Prostate gland (tissue), 2 donors: ENCODE data around the gene CRIM1. TPM values are rescaled to one million over a fixed set of nuclear protein-coding genes. Genes with fewer than 3 reads are reported as not detected.

Source experiments
- DNase-seq: peaks from one replicate; pipeline ENCODE4 v3.0.0-alpha.2; 2019; ENCODE audit warnings: low spot score
- H3K27ac ChIP-seq, 2 donors: fragments of 200-600 bp; sonication (generic); 2 replicates each; pipeline ENCODE4 v1.5.1; 2017 to 2019
- H3K27me3 ChIP-seq: fragments of 200-600 bp; sonication (generic); replicated peaks from 2 replicates; pipeline ENCODE4 v1.5.1; 2019; ENCODE audit not compliant: insufficient read depth
- H3K36me3 ChIP-seq, 2 donors: fragments of 200-600 bp; sonication (generic); 1 replicate in 1 of 2; 2 replicates in 1 of 2; pipeline versions ENCODE4 v1.5.1 to v1.8.1; 2017 to 2019
- H3K4me1 ChIP-seq: fragments of 200-600 bp; sonication (generic); replicated peaks from 2 replicates; pipeline ENCODE4 v1.5.1; 2019
- H3K4me3 ChIP-seq, 2 donors: fragments of 200-600 bp; sonication (generic); 2 replicates each; pipeline ENCODE4 v1.5.1; 2017 to 2019
- H3K9me3 ChIP-seq: fragments of 200-600 bp; sonication (generic); 2 replicates; pipeline ENCODE4 v1.5.1; 2017
- POLR2A ChIP-seq: fragments of 450-650 bp; IDR thresholded peaks from one replicate; pipeline ENCODE4 v1.6.1; 2016; ENCODE audit warnings: antibody characterized with exemption, mild to moderate bottlenecking
- POLR2AphosphoS5 ChIP-seq: sonication (generic); formaldehyde crosslinking; IDR thresholded peaks from one replicate; pipeline ENCODE4 v1.6.1; 2017; ENCODE audit warnings: antibody characterized with exemption
- WGBS: methylation state at CpG from one replicate; pipeline ENCODE4 v1.1.5; 2018; 5-methylcytosine and 5-hydroxymethylcytosine counted together
- intact Hi-C: fragments of 100-400 bp; cut with DNase I; formaldehyde crosslinking; loops from one replicate; pipeline ENCODE4 v1.14.2; 2022
- total RNA-seq, 2 donors: library from RNA; depleted of rRNA; stranded (reverse); fragments of >200 nt; gene quantifications; one replicate each; pipeline ENCODE4 v1.1.0, GENCODE V29; 2016
- TF ChIP-seq, protein P1 (sequence below), 4 experiments: fragments of 200-600 bp in 2 of 4; fragments of 450-650 bp in 2 of 4; sonication (generic) in 2 of 4; IDR thresholded peaks; 1 replicate in 3 of 4; 2 replicates in 1 of 4; pipeline ENCODE4 v1.5.1; 2016 to 2019; ENCODE audit warnings: antibody characterized with exemption in 4 of 4, mild to moderate bottlenecking in 2 of 4, moderate library complexity in 2 of 4

CRIM1 gene
- total RNA-seq, 2 donors from 2014 or later: 55.2 to 101 TPM

DNA sequence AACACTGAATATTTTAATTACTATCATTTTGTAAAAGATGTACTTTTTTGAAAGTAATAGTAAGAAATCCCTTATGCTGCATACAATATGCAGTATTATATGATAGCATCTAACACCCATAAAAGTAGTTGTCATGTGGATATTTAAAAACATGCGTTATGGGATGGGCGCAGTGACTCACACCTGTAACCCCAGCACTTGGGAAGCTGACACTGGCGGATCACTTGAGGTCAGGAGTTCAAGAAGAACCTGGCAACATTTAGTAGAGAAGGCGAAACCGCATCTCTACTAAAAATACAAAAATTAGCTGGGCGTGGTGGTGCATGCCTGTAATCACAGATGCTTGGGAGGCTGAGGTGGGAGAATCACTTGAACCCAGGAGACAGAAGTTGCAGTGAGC lies 153.5 kb downstream of the CRIM1 start:
- Histone ChIP-seq H3K27me3 (no peaks in the 10 kb centered on the region), H3K9me3 (no peaks in the 10 kb centered on the region), H3K36me3 (peaks cover 0 to 5% of the 10 kb centered on the region in 2 donors), H3K4me1 (no peaks in the 10 kb centered on the region), H3K27ac (no peak overlapping the region), H3K4me3 (no peak overlapping the region)
- DNase-seq: no peak
- WGBS: 91% methylated on average over 6 of the region's 6 CpGs
- TF ChIP-seq, protein P1, sequence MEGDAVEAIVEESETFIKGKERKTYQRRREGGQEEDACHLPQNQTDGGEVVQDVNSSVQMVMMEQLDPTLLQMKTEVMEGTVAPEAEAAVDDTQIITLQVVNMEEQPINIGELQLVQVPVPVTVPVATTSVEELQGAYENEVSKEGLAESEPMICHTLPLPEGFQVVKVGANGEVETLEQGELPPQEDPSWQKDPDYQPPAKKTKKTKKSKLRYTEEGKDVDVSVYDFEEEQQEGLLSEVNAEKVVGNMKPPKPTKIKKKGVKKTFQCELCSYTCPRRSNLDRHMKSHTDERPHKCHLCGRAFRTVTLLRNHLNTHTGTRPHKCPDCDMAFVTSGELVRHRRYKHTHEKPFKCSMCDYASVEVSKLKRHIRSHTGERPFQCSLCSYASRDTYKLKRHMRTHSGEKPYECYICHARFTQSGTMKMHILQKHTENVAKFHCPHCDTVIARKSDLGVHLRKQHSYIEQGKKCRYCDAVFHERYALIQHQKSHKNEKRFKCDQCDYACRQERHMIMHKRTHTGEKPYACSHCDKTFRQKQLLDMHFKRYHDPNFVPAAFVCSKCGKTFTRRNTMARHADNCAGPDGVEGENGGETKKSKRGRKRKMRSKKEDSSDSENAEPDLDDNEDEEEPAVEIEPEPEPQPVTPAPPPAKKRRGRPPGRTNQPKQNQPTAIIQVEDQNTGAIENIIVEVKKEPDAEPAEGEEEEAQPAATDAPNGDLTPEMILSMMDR (IDR thresholded peaks at IDR 0.05): no peak
- TF ChIP-seq POLR2AphosphoS5: no peak
- intact Hi-C loops: loop anchor here (5.0 kb wide), 1 partner anchor 152 kb away; the partner anchor contains the start of gene CRIM1

DNA sequence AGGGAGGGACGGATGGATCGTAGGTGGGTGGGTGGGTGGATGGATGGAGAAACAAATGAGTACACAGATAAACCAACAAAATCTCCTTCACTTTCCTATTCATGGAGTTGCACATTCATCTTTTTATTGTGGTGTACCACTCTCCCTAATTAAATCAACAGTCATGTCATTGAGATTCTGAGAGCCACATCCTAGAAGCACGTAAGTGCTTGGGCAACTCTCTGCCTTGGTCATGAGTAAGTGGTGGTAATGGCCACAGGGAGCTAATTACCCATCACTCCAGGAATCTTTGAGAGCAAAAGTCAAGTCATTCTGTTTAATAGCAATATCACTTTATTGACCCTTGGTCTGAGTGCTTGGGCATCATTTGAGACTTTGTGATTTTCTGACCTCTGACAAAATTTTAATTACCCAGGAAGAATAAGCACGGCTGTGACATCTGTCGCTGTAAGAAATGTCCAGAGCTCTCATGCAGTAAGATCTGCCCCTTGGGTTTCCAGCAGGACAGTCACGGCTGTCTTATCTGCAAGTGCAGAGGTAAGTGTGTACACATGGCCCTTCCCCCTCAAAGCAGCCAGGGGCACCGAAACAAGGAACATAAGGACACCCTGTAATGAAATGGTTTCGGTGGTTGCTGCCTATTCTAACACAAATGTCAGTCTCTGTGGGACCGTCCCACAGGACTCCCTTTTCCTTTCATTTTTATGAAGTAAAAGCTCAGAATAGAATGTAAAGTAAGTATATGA lies 156.5 kb downstream of the CRIM1 start:
- Histone ChIP-seq H3K9me3 (no peaks in the 10 kb centered on the region), H3K27me3 (no peaks in the 10 kb centered on the region), H3K36me3 (peaks cover 0 to 5% of the 10 kb centered on the region in 2 donors), H3K4me1 (no peaks in the 10 kb centered on the region), H3K4me3 (no peak overlapping the region), H3K27ac (no peak overlapping the region)
- no peak for DNase-seq
- TF ChIP-seq, protein P1 (IDR thresholded peaks at IDR 0.05): no peak
- TF ChIP-seq POLR2AphosphoS5 (no peak), POLR2A (no peak)
- whole genome bisulfite sequencing: 89% methylated on average over 9 of the region's 9 CpGs
- intact Hi-C loops: loop anchor here (10.0 kb wide), 1 partner anchor 153 kb away; no protein-coding TSS in a partner anchor

DNA sequence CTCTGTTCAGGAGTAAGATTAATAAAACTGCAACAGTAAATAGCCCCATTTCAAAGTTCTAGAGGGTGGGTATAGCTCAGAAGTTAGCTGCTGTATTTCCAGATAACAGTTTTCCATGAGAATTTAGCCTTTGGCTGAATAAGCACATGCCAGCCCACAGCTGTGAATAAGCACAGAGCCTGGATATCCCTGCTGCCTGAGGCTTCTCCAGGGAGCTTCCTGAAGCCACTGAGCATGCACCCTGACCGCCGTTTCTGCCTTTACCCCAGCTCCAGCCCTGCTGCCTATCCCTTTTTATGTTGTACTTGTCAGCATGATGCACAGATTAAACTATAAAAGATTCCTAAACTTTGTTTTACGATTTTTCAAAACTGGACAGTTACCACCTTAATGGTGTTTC lies 157.1 kb downstream of the CRIM1 start:
- intact Hi-C loops: loop anchor here (10.0 kb wide), 1 partner anchor 152 kb away; no protein-coding TSS in a partner anchor
- TF ChIP-seq, protein P1 (IDR thresholded peaks at IDR 0.05): no peak
- TF ChIP-seq POLR2AphosphoS5 (no peak), POLR2A (no peak)
- Histone ChIP-seq H3K4me1 (no peaks in the 10 kb centered on the region), H3K9me3 (no peaks in the 10 kb centered on the region), H3K27me3 (no peaks in the 10 kb centered on the region), H3K27ac (no peak overlapping the region), H3K4me3 (no peak overlapping the region), H3K36me3 (peaks cover 0 to 5% of the 10 kb centered on the region in 2 donors)
- WGBS: 66% methylated on average over 3 of the region's 3 CpGs
- DNase-seq: no peak

DNA sequence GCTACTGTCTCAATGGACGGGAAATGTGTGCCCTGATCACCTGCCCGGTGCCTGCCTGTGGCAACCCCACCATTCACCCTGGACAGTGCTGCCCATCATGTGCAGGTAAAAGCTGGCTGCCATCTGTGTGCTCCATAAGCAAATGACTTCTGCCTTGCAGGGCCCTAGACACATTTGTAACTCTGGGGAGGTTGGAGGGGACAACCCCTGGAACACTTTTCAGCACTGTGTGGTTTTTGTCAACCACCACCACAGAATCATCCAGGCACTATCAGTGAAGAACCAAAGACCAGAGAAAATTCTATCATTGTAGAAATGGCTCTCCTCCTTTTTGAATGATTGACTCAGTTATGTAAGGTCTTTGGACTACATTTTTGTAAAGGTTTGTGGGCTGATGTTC lies 158.1 kb downstream of the CRIM1 start:
- H3K9me3 ChIP-seq: no peaks in the 10 kb centered on the region
- no peak overlapping the region for H3K4me3 ChIP-seq
- 100% methylated on average over 2 of the region's 2 CpGs for WGBS
- intact Hi-C loops: loop anchor here (10.0 kb wide), 1 partner anchor 151 kb away; no protein-coding TSS in a partner anchor
- TF ChIP-seq POLR2A (no peak), POLR2AphosphoS5 (no peak)
- TF ChIP-seq, protein P1 (IDR thresholded peaks at IDR 0.05): no peak
- no peak overlapping the region for H3K27ac ChIP-seq
- no peaks in the 10 kb centered on the region for H3K27me3 ChIP-seq
- H3K4me1 ChIP-seq: no peaks in the 10 kb centered on the region
- H3K36me3 ChIP-seq: peaks cover 0 to 5% of the 10 kb centered on the region in 2 donors
- DNase-seq: no peak

DNA sequence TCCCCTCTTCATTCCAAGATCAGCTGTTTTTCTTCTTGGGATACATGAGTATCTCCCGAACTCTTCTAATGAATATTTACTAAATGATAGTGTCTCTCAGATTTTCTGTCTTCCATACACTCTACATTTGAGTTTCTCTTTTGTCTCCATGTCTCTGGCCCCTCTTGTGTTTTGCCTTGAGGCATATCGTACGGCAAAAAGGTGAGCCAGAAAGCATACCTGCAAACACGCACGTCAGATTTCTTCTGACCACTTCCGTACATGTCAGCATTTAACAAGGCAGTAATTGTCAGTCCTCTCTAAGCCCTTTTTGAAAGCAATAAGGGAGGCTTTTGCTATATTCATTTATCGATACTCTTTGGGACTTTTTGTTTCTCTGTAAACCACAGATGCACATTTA lies 160.0 kb downstream of the CRIM1 start:
- Histone ChIP-seq H3K36me3 (peaks cover 0 to 5% of the 10 kb centered on the region in 2 donors), H3K27ac (no peak overlapping the region), H3K4me1 (no peaks in the 10 kb centered on the region), H3K9me3 (no peaks in the 10 kb centered on the region), H3K4me3 (no peak overlapping the region), H3K27me3 (no peaks in the 10 kb centered on the region)
- TF ChIP-seq, protein P1 (IDR thresholded peaks at IDR 0.05): no peak
- TF ChIP-seq POLR2A: no peak
- no peak for TF ChIP-seq POLR2AphosphoS5
- intact Hi-C loops: loop anchor here (10.0 kb wide), 1 partner anchor 149 kb away; no protein-coding TSS in a partner anchor
- DNase-seq: no peak
- 78% methylated on average over 7 of the region's 7 CpGs for WGBS
